OCI-LY3 (cell line): ENCODE measurements around the gene MUTYH.

ENCODE experiments used
- H2AFZ ChIP-seq: fragments of 200-600, 300-600 bp; shearing (Covaris generic); 2 replicates; pipeline ENCODE4 v1.6.0; 2014; ENCODE audit warnings: antibody characterized with exemption, low read depth, low read length
- H3K27ac ChIP-seq: fragments of 200-600, 300-600 bp; sonication (generic); 2 replicates; pipeline ENCODE4 v1.5.1; 2014; ENCODE audit warnings: mild to moderate bottlenecking, low read length, moderate library complexity, mixed read lengths
- H3K27me3 ChIP-seq: fragments of 200-600, 300-600 bp; sonication (generic); 2 replicates; pipeline ENCODE4 v1.6.1; 2014; ENCODE audit warnings: low read depth, low read length, mixed read lengths
- H3K36me3 ChIP-seq: fragments of 200-600, 300-600 bp; sonication (generic); replicated peaks from 2 replicates; pipeline ENCODE3; 2014; ENCODE audit warnings: low read depth, low read length, mixed read lengths
- H3K4me1 ChIP-seq: fragments of 300-600, 200-600 bp; sonication (generic); 2 replicates; pipeline ENCODE4 v1.6.1; 2014; ENCODE audit warnings: low read length, mixed read lengths
- H3K4me2 ChIP-seq: fragments of 200-600, 300-600 bp; sonication (generic); 2 replicates; pipeline ENCODE4 v1.6.1; 2014; ENCODE audit warnings: low read length, mixed read lengths
- H3K4me3 ChIP-seq: fragments of 300-600, 200-600 bp; sonication (generic); 2 replicates; pipeline ENCODE4 v1.5.1; 2014; ENCODE audit warnings: antibody characterized with exemption, mild to moderate bottlenecking, low read length, moderate library complexity
- H3K79me2 ChIP-seq: fragments of 300-600, 200-600 bp; shearing (Covaris generic); 2 replicates; pipeline ENCODE4 v1.6.1; 2014; ENCODE audit warnings: mild to moderate bottlenecking, low read length, mixed read lengths
- H3K9ac ChIP-seq: fragments of 300-600, 200-600 bp; shearing (Covaris generic); 2 replicates; pipeline ENCODE4 v1.6.0; 2014; ENCODE audit warnings: mild to moderate bottlenecking, low read length, moderate library complexity
- H3K9me3 ChIP-seq: fragments of 200-600, 300-600 bp; shearing (Covaris generic); 2 replicates; pipeline ENCODE4 v1.6.1; 2014; ENCODE audit warnings: low read length, mixed read lengths; ENCODE audit not compliant: insufficient read depth
- H4K20me1 ChIP-seq: fragments of 200-600, 300-600 bp; sonication (generic); 2 replicates; pipeline ENCODE4 v1.6.1; 2016; ENCODE audit warnings: low read length, mixed read lengths; ENCODE audit not compliant: insufficient read depth
- EZH2phosphoT487 ChIP-seq: fragments of 200-600 bp; shearing (Covaris generic); IDR thresholded peaks from 2 replicates; pipeline ENCODE4 v1.6.1; 2018; ENCODE audit warnings: antibody characterized with exemption, mixed run types, low read depth
- TF ChIP-seq, protein P1 (sequence below): fragments of 200-600, 300-600 bp; sonication (generic); IDR thresholded peaks from 2 replicates; pipeline ENCODE4 v1.5.1; 2014; ENCODE audit warnings: antibody characterized with exemption, low read length, low read depth

Gene MUTYH

GRCh38 chr1:45351508-45351907 is 11.3 kb upstream of the MUTYH start:
- Histone ChIP-seq H3K4me2 (no peak overlapping the region), H3K9me3 (no peaks in the 10 kb centered on the region), H3K4me1 (peaks cover 4% of the 10 kb centered on the region; the same call in 1 of the 2 replicates), H3K9ac (no peak overlapping the region), H3K27me3 (no peaks in the 10 kb centered on the region), H2AFZ (no peak overlapping the region), H4K20me1 (no peaks in the 10 kb centered on the region), H3K27ac (no peak overlapping the region), H3K79me2 (no peaks in the 10 kb centered on the region), H3K4me3 (no peak overlapping the region), H3K36me3 (no peaks in the 10 kb centered on the region)
- TF ChIP-seq, protein P1, sequence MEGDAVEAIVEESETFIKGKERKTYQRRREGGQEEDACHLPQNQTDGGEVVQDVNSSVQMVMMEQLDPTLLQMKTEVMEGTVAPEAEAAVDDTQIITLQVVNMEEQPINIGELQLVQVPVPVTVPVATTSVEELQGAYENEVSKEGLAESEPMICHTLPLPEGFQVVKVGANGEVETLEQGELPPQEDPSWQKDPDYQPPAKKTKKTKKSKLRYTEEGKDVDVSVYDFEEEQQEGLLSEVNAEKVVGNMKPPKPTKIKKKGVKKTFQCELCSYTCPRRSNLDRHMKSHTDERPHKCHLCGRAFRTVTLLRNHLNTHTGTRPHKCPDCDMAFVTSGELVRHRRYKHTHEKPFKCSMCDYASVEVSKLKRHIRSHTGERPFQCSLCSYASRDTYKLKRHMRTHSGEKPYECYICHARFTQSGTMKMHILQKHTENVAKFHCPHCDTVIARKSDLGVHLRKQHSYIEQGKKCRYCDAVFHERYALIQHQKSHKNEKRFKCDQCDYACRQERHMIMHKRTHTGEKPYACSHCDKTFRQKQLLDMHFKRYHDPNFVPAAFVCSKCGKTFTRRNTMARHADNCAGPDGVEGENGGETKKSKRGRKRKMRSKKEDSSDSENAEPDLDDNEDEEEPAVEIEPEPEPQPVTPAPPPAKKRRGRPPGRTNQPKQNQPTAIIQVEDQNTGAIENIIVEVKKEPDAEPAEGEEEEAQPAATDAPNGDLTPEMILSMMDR: no peak
- TF ChIP-seq EZH2phosphoT487: no peak

GRCh38 chr1:45348966-45349677 is 8.9 kb upstream of the MUTYH start:
- Histone ChIP-seq H3K9me3 (no peaks in the 10 kb centered on the region), H3K79me2 (no peaks in the 10 kb centered on the region), H3K27ac (no peak overlapping the region), H3K9ac (no peak overlapping the region), H3K27me3 (no peaks in the 10 kb centered on the region), H3K4me1 (peaks cover 4% of the 10 kb centered on the region; the same call in 1 of the 2 replicates), H3K4me2 (no peak overlapping the region), H3K4me3 (no peak overlapping the region), H4K20me1 (no peaks in the 10 kb centered on the region), H2AFZ (no peak overlapping the region), H3K36me3 (no peaks in the 10 kb centered on the region)
- TF ChIP-seq, protein P1: no peak
- no peak for TF ChIP-seq EZH2phosphoT487

GRCh38 chr1:45348609-45348965 is 8.3 kb upstream of the MUTYH start:
- no peak overlapping the region for H2AFZ ChIP-seq
- H4K20me1 ChIP-seq: no peaks in the 10 kb centered on the region
- no peaks in the 10 kb centered on the region for H3K79me2 ChIP-seq
- H3K4me1 ChIP-seq: peaks cover under 1% of the 10 kb centered on the region; the same call in 1 of the 2 replicates
- H3K9me3 ChIP-seq: no peaks in the 10 kb centered on the region
- H3K9ac ChIP-seq: no peak overlapping the region
- no peak overlapping the region for H3K27ac ChIP-seq
- H3K36me3 ChIP-seq: peaks cover 3% of the 10 kb centered on the region
- no peak overlapping the region for H3K4me2 ChIP-seq
- TF ChIP-seq, protein P1: no peak
- no peak for TF ChIP-seq EZH2phosphoT487
- no peaks in the 10 kb centered on the region for H3K27me3 ChIP-seq
- H3K4me3 ChIP-seq: no peak overlapping the region

- H3K27me3 ChIP-seq: no peaks in the 10 kb centered on the region
- no peaks in the 10 kb centered on the region for H3K9me3 ChIP-seq
- H3K9ac ChIP-seq: no peak overlapping the region
- H3K4me1 ChIP-seq: no peaks in the 10 kb centered on the region
- TF ChIP-seq, protein P1: no peak
- TF ChIP-seq EZH2phosphoT487: no peak
- no peaks in the 10 kb centered on the region for H3K79me2 ChIP-seq
- no peak overlapping the region for H3K27ac ChIP-seq
- H3K36me3 ChIP-seq: peaks cover 5% of the 10 kb centered on the region
- H3K4me2 ChIP-seq: no peak overlapping the region
- H2AFZ ChIP-seq: no peak overlapping the region
- no peak overlapping the region for H3K4me3 ChIP-seq
- no peaks in the 10 kb centered on the region for H4K20me1 ChIP-seq
These were observed 7.8 kb upstream of the MUTYH start for GRCh38 chr1:45348020-45348419.
